Spleen (tissue), 11 donors: ENCODE data around the gene OR2G2. TPM values are rescaled to one million over a fixed set of nuclear protein-coding genes. Genes with fewer than 3 reads are reported as not detected.

ENCODE experiments used
- DNase-seq: peaks from one replicate; pipeline ENCODE4 v3.0.0-alpha.2; 2020
- H3K27ac ChIP-seq, 8 donors: fragments of 200-600 bp; sonication (generic) in 7 of 8; 1 replicate in 4 of 8; 2 replicates in 4 of 8; pipeline versions ENCODE4 v1.5.0 to v1.8.0; 2016 to 2021; ENCODE audit warnings: inconsistent platforms in 4 of 8, mild to moderate bottlenecking in 4 of 8, moderate library complexity in 1 of 8
- H3K27me3 ChIP-seq, 7 donors: fragments of 200-600 bp; sonication (generic) in 6 of 7; replicated peaks in 1 of 7; 1 replicate in 4 of 7; 2 replicates in 3 of 7; pipeline versions ENCODE4 v1.5.0 to v1.8.0; 2016 to 2021; ENCODE audit warnings: inconsistent platforms in 3 of 7, mild to moderate bottlenecking in 1 of 7
- H3K36me3 ChIP-seq, 6 donors: fragments of 200-600 bp; sonication (generic) in 5 of 6; 1 replicate in 4 of 6; 2 replicates in 2 of 6; pipeline versions ENCODE4 v1.5.0 to v1.8.0; 2016 to 2021; ENCODE audit warnings: inconsistent platforms in 2 of 6
- H3K4me1 ChIP-seq, 6 donors: fragments of 200-600 bp; sonication (generic) in 5 of 6; 1 replicate in 3 of 6; 2 replicates in 3 of 6; pipeline versions ENCODE4 v1.5.0 to v1.8.0; 2016 to 2021; ENCODE audit warnings: inconsistent platforms in 3 of 6
- H3K4me3 ChIP-seq, 8 donors: fragments of 200-600 bp; sonication (generic) in 7 of 8; 1 replicate in 4 of 8; 2 replicates in 4 of 8; pipeline versions ENCODE4 v1.5.0 to v1.8.0; 2016 to 2021; ENCODE audit warnings: inconsistent platforms in 4 of 8, mild to moderate bottlenecking in 4 of 8, moderate library complexity in 2 of 8
- H3K9me3 ChIP-seq, 8 donors: fragments of 200-600 bp; sonication (generic) in 7 of 8; 1 replicate in 4 of 8; 2 replicates in 4 of 8; pipeline versions ENCODE4 v1.5.0 to v1.8.0; 2016 to 2021; ENCODE audit warnings: inconsistent platforms in 4 of 8
- CTCF ChIP-seq, 11 experiments: fragments of 200-600 bp in 7 of 11; fragments of 450-650 bp in 4 of 11; sonication (generic) in 4 of 11; IDR thresholded peaks in 8 of 11; conservative IDR thresholded peaks in 3 of 11; 1 replicate in 7 of 11; 2 replicates in 4 of 11; pipeline versions ENCODE4 v1.4.0 to v1.8.0; 2016 to 2021; ENCODE audit warnings: antibody characterized with exemption in 11 of 11, inconsistent platforms in 4 of 11, mild to moderate bottlenecking in 1 of 11
- POLR2A ChIP-seq, 3 donors: fragments of 450-650 bp; IDR thresholded peaks; one replicate each; pipeline ENCODE4 v1.5.1; 2017; ENCODE audit warnings: antibody characterized with exemption in 3 of 3, mild to moderate bottlenecking in 1 of 3
- POLR2AphosphoS5 ChIP-seq, 3 donors: sonication (generic); formaldehyde crosslinking; IDR thresholded peaks; one replicate each; pipeline ENCODE4 v1.5.1; 2017; ENCODE audit warnings: antibody characterized with exemption in 3 of 3
- WGBS, 5 donors: extraction: QIAGEN DNeasy Blood & Tissue Kit in 3 of 5; methylation state at CpG; one replicate each; pipeline versions ENCODE4 v1.1.5 to v1.1.7; 2013 to 2018; 5-methylcytosine and 5-hydroxymethylcytosine counted together
- intact Hi-C: fragments of 100-400 bp; cut with DNase I; formaldehyde crosslinking; loops from one replicate; pipeline ENCODE4 v1.15.0; 2023; ENCODE audit warnings: low total_unique reads
- polyA plus RNA-seq, 3 donors: library from polyadenylated mRNA; stranded (reverse); fragments of 200-250 nt; gene quantifications; one replicate each; pipeline ENCODE4 v1.2.1, GENCODE V29; 2013
- total RNA-seq, 7 donors: library from RNA; depleted of rRNA in 3 of 7; stranded (reverse); fragments of >200 nt in 3 of 7; fragmentation: NEBNext Ultra II Directional in 4 of 7; extraction: Animal tissue kit (Norgen Biotek cat#: 25700) in 4 of 7; gene quantifications; one replicate each; pipeline versions ENCODE4 v1.1.0 to v1.2.1, GENCODE V29; 2016 to 2021
- donor health status: healthy with polysubstance abuse.
- donor health status: DM: no; HTN: no; CAD: no; lungs with moderate emphysema.
- donor health status: DM: no; HTN: no; CAD: no.
- donor health status: Bipolar disorder and iron deficiency.
- donor health status: healthy.
- donor health status: DM: no; HTN: no; CAD: no.
- donor health status: DM: yes; HTN: yes; CAD: no.

The OR2G2 gene
- total and polyA plus RNA-seq, 10 donors, result not detected

GRCh38 chr1:247552231-247552630 is 35.9 kb upstream of the OR2G2 start:
- no peaks in the 10 kb centered on the region for H3K36me3 ChIP-seq
- DNase-seq, result no peak
- no peak overlapping the region for H3K27ac ChIP-seq
- H3K27me3 ChIP-seq, result peaks cover 0 to 17% (median 0%) of the 10 kb centered on the region in 7 donors
- no peak for TF ChIP-seq POLR2AphosphoS5 (IDR thresholded peaks at IDR 0.05)
- no peak for TF ChIP-seq POLR2A (IDR thresholded peaks at IDR 0.05)
- no peak for TF ChIP-seq CTCF (IDR thresholded peaks at IDR 0.05 in 8 of 11, conservative IDR thresholded peaks at IDR 0.05 in 3 of 11)
- H3K9me3 ChIP-seq, result no peaks in the 10 kb centered on the region
- intact Hi-C loops, result no loop called here
- WGBS, 5 donors, result 74 to 93% (median 78%) methylated on average over 2 of the region's 2 CpGs
- peaks cover 0 to 9% (median 0%) of the 10 kb centered on the region in 6 donors for H3K4me1 ChIP-seq
- H3K4me3 ChIP-seq, result no peak overlapping the region

GRCh38 chr1:247557926-247558674 is 30.1 kb upstream of the OR2G2 start:
- Histone ChIP-seq H3K27me3 (no peaks in the 10 kb centered on the region), H3K4me3 (no peak overlapping the region), H3K9me3 (no peaks in the 10 kb centered on the region), H3K36me3 (no peaks in the 10 kb centered on the region), H3K4me1 (no peaks in the 10 kb centered on the region), H3K27ac (no peak overlapping the region)
- WGBS, 5 donors, result 70 to 85% (median 76%) methylated on average over 2 of the region's 2 CpGs
- DNase-seq, result no peak
- TF ChIP-seq CTCF (IDR thresholded peaks at IDR 0.05 in 8 of 11, conservative IDR thresholded peaks at IDR 0.05 in 3 of 11) (no peak), POLR2A (IDR thresholded peaks at IDR 0.05) (no peak), POLR2AphosphoS5 (IDR thresholded peaks at IDR 0.05) (no peak)
- intact Hi-C loops, result no loop called here

- 71 to 81% (median 76%) methylated on average over 10 of the region's 10 CpGs for WGBS, 5 donors
- intact Hi-C loops, result no loop called here
- no peak overlapping the region for H3K4me3 ChIP-seq
- TF ChIP-seq POLR2A (IDR thresholded peaks at IDR 0.05), result no peak
- no peak for TF ChIP-seq POLR2AphosphoS5 (IDR thresholded peaks at IDR 0.05)
- TF ChIP-seq CTCF (IDR thresholded peaks at IDR 0.05 in 8 of 11, conservative IDR thresholded peaks at IDR 0.05 in 3 of 11), result no peak
- H3K27me3 ChIP-seq, result no peaks in the 10 kb centered on the region
- no peaks in the 10 kb centered on the region for H3K4me1 ChIP-seq
- H3K9me3 ChIP-seq, result no peaks in the 10 kb centered on the region
- no peaks in the 10 kb centered on the region for H3K36me3 ChIP-seq
- H3K27ac ChIP-seq, result no peak overlapping the region
- DNase-seq, result no peak
These were observed 26.4 kb upstream of the OR2G2 start for GRCh38 chr1:247561711-247562110.

GRCh38 chr1:247562198-247562597 is 26.0 kb upstream of the OR2G2 start:
- H3K27ac ChIP-seq, result no peak overlapping the region
- intact Hi-C loops, result no loop called here
- no peaks in the 10 kb centered on the region for H3K4me1 ChIP-seq
- WGBS, 5 donors, result 58 to 85% (median 63%) methylated on average over 9 of the region's 9 CpGs
- no peaks in the 10 kb centered on the region for H3K27me3 ChIP-seq
- H3K36me3 ChIP-seq, result no peaks in the 10 kb centered on the region
- no peak overlapping the region for H3K4me3 ChIP-seq
- peaks cover 0 to under 1% (median 0%) of the 10 kb centered on the region in 8 donors for H3K9me3 ChIP-seq
- DNase-seq, result no peak
- TF ChIP-seq POLR2AphosphoS5 (IDR thresholded peaks at IDR 0.05) (no peak), CTCF (IDR thresholded peaks at IDR 0.05 in 8 of 11, conservative IDR thresholded peaks at IDR 0.05 in 3 of 11) (no peak), POLR2A (IDR thresholded peaks at IDR 0.05) (no peak)
